GM12878 (cell line): ENCODE measurements around the gene INPP4B. TPM values are rescaled to one million over a fixed set of nuclear protein-coding genes. Genes with fewer than 3 reads are reported as not detected.

Experiments used
- FOXK2 ChIP-seq: fragments of 450-650 bp; IDR thresholded peaks from 2 replicates; pipeline ENCODE4 v1.6.1; 2017; ENCODE audit warnings: mild to moderate bottlenecking, moderate library complexity
- IRF3 ChIP-seq: fragments of 450-650 bp; IDR thresholded peaks from 2 replicates; pipeline ENCODE4 v1.6.1; 2014; ENCODE audit warnings: mild to moderate bottlenecking
- MXI1 ChIP-seq: fragments of 150-350 bp; IDR thresholded peaks from 2 replicates; pipeline ENCODE4 v1.6.1; 2011; ENCODE audit warnings: low read depth, mild to moderate bottlenecking, inconsistent platforms, low read length, improper control_type of control experiment
- NFIC ChIP-seq: IDR thresholded peaks from 2 replicates; pipeline ENCODE4 v1.6.1; 2012; ENCODE audit warnings: low read depth, mild to moderate bottlenecking, inconsistent platforms, low read length, moderate library complexity
- NKRF ChIP-seq: fragments of 450-650 bp; conservative IDR thresholded peaks from 2 replicates; pipeline ENCODE4 v1.6.1; 2017; ENCODE audit warnings: mild to moderate bottlenecking, moderate library complexity
- RB1 ChIP-seq: fragments of 450-650 bp; formaldehyde crosslinking; IDR thresholded peaks from 2 replicates; pipeline ENCODE4 v1.6.1; 2017; ENCODE audit warnings: mild to moderate bottlenecking, borderline replicate concordance
- TBL1XR1 ChIP-seq: IDR thresholded peaks from 2 replicates; pipeline ENCODE4 v1.6.1; 2012; ENCODE audit warnings: low read depth, low read length, improper control_type of control experiment
- ZNF384 ChIP-seq: IDR thresholded peaks from 2 replicates; pipeline ENCODE4 v1.6.1; 2012; ENCODE audit warnings: low read depth, mild to moderate bottlenecking, low read length, improper control_type of control experiment, borderline replicate concordance
- polyA plus RNA-seq, 11 experiments: library from polyadenylated mRNA; depleted of rRNA in 4 of 11; unstranded in 6 of 11; stranded (reverse) in 5 of 11; fragments of >200 nt; fragmentation: Nextera tagmentation in 4 of 11; fragmentation: Illumina TruSeq in 1 of 11; extraction: Ambion mirVana in 4 of 11; extraction: Trizol in 1 of 11; gene quantifications; 1 replicate in 1 of 11; 2 replicates in 10 of 11; pipeline versions ENCODE4 v1.2.1 to v1.2.3, GENCODE V29; 2011 to 2016; ENCODE audit warnings: inconsistent platforms in 2 of 11, missing spikeins in 2 of 11, low read depth in 1 of 11
- total RNA-seq, 4 experiments: library from RNA; depleted of rRNA in 3 of 4; stranded (reverse); fragments of >200 nt in 3 of 4; fragmentation: Illumina TruSeq in 1 of 4; extraction: Trizol in 1 of 4; gene quantifications; 2 replicates each; pipeline versions ENCODE4 v1.2.1 to v1.2.3, GENCODE V29; 2013 to 2021
- TF ChIP-seq, protein P1 (sequence below): fragments of 450-650 bp; formaldehyde crosslinking; IDR thresholded peaks from 2 replicates; pipeline ENCODE4 v1.4.0; 2022; ENCODE audit warnings: mild to moderate bottlenecking, moderate library complexity
- TF ChIP-seq, protein P2 (sequence below): fragments of 450-650 bp; IDR thresholded peaks from 2 replicates; pipeline ENCODE4 v1.6.1; 2017; ENCODE audit warnings: mild to moderate bottlenecking, moderate library complexity

INPP4B gene
- total and polyA plus RNA-seq, 10 of the 15 experiments (the other 5 are each of a cell fraction or from before 2014, with no cell fraction given), result 0.53 to 11.2 (median 0.95) TPM

DNA sequence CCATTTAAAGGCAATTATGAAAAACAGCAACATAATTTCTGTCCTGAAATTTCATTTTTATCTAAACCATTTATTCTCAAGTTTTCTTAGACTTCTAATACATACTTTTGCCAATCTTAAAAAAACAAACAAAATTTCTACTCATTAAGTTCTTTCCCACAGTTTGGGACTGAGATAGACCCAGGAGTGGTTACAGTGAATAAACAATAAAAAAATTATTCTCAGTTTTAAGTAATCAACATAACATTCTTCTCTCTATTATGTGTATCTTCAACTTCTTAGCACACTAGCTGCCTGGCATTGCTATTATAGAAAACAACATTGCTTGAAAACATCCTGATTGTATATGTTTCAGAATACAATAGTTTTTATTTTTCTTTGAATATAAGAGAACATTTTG is 676.9 kb downstream of the INPP4B start (continued):
- TF ChIP-seq, protein P1, sequence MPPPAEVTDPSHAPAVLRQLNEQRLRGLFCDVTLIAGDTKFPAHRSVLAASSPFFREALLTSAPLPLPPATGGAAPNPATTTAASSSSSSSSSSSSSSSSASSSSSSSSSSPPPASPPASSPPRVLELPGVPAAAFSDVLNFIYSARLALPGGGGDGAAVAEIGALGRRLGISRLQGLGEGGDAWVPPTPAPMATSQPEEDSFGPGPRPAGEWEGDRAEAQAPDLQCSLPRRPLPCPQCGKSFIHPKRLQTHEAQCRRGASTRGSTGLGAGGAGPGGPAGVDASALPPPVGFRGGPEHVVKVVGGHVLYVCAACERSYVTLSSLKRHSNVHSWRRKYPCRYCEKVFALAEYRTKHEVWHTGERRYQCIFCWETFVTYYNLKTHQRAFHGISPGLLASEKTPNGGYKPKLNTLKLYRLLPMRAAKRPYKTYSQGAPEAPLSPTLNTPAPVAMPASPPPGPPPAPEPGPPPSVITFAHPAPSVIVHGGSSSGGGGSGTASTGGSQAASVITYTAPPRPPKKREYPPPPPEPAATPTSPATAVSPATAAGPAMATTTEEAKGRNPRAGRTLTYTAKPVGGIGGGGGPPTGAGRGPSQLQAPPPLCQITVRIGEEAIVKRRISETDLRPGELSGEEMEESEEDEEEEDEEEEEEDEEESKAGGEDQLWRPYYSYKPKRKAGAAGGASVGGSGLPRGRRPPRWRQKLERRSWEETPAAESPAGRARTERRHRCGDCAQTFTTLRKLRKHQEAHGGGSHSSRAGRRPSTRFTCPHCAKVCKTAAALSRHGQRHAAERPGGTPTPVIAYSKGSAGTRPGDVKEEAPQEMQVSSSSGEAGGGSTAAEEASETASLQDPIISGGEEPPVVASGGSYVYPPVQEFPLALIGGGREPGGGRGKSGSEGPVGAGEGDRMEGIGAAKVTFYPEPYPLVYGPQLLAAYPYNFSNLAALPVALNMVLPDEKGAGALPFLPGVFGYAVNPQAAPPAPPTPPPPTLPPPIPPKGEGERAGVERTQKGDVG (CRISPR knock-in tag), result no peak
- TF ChIP-seq FOXK2 (no peak), NKRF (no peak), NFIC (no peak), MXI1 (no peak), TBL1XR1 (no peak), ZNF384 (no peak), IRF3 (no peak), RB1 (no peak)
- TF ChIP-seq, protein P2, sequence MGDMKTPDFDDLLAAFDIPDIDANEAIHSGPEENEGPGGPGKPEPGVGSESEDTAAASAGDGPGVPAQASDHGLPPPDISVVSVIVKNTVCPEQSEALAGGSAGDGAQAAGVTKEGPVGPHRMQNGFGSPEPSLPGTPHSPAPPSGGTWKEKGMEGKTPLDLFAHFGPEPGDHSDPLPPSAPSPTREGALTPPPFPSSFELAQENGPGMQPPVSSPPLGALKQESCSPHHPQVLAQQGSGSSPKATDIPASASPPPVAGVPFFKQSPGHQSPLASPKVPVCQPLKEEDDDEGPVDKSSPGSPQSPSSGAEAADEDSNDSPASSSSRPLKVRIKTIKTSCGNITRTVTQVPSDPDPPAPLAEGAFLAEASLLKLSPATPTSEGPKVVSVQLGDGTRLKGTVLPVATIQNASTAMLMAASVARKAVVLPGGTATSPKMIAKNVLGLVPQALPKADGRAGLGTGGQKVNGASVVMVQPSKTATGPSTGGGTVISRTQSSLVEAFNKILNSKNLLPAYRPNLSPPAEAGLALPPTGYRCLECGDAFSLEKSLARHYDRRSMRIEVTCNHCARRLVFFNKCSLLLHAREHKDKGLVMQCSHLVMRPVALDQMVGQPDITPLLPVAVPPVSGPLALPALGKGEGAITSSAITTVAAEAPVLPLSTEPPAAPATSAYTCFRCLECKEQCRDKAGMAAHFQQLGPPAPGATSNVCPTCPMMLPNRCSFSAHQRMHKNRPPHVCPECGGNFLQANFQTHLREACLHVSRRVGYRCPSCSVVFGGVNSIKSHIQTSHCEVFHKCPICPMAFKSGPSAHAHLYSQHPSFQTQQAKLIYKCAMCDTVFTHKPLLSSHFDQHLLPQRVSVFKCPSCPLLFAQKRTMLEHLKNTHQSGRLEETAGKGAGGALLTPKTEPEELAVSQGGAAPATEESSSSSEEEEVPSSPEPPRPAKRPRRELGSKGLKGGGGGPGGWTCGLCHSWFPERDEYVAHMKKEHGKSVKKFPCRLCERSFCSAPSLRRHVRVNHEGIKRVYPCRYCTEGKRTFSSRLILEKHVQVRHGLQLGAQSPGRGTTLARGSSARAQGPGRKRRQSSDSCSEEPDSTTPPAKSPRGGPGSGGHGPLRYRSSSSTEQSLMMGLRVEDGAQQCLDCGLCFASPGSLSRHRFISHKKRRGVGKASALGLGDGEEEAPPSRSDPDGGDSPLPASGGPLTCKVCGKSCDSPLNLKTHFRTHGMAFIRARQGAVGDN, result no peak
